Dermis microvascular lymphatic vessel endothelial cell (primary cell): ENCODE measurements around the gene HACD4. TPM values are rescaled to one million over a fixed set of nuclear protein-coding genes. Genes with fewer than 3 reads are reported as not detected.

Source experiments
- DNase-seq, 2 donors: peaks; one replicate each; pipeline versions ENCODE4 v3.0.0 to v3.0.0-alpha.2; 2010; ENCODE audit warnings: low read depth in 2 of 2
- total RNA-seq: library from RNA; depleted of rRNA; stranded (reverse); fragments of >200 nt; gene quantifications from 2 replicates; pipeline ENCODE4 v1.2.1, GENCODE V29; 2014

The HACD4 gene
- total RNA-seq = 0.25 and 0.26 TPM in 2 replicates

DNA sequence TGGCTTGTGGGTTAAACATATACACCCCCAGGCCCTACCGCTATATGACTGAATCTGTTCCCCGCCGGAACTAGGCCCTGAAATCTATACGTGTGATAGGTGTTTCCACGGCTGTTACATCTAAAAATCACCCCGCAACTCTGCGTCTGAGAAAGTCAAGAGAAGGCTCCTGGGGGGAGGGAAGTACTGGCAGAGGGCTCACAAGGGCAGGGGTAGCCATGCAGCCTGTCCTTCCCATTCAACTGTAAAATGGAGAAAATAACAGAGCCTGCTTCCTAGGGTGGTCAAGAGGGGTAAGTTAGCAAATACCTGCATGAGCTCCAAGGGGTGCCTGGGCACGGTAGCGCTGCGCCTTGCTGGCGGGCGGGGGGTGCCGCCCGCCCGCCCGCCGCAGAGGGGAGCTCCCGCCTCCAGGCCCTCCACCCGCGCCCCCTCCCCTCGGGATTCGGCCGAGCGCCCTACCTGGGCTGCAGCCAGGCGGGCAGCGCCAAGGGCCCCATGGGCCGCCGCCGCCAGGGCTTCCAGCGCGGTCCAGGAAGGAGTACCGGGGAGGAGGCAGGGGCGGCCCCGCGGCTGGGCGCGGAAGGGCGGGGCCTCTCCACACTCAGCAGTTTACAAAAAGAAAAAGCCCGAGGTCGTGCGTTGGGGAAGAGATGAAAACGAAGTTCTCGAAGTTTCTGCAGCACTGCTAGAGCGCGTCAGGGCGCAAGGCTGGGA, at the start of gene HACD4:
Gene HACD4 (minus strand): TSS at position 550 of the 717 bp plus-strand sequence. CDS start 50 bp downstream, at position 500.
- DNase-seq = peak in 1 of 2 donors; percentile 7

DNA sequence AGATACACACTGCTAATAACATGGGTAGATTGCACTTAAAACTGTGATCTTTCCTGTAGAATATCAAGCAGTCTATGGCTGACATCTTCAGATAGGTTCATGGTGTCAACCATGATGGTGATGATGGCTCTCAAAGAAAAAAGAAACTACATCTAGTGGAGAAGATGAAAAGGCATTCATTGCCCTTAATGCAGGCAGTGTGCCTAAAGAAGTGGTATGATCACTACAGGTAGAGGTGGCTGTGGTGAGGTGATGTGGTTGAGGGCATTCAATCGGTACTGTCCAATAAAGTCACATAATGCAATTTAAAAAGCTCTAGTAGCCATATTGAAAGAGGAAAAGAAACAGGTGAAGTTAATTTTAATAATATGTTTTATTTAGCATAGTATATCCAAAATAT, 49.4 kb upstream of the HACD4 start:
- no peak for DNase-seq

DNA sequence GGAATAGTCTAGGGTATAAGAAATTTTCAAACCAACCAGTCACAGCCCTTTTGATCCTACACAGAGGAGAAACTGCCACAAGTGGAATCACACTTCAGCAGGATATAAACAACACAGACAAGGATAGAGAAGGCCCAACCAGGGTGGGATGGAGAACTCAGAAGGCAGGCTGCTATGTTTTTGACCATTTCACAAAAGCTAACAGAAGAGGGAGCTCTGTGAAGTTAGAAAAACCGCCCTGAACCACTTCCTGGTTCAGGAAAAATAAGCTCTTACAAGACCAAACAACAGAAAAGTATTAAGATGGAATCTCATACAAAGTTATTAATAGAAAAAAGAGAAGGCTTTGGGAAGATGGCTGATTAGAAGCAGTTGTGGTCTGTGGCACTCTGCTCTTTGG, 47.3 kb upstream of the HACD4 start:
- no peak for DNase-seq

DNA sequence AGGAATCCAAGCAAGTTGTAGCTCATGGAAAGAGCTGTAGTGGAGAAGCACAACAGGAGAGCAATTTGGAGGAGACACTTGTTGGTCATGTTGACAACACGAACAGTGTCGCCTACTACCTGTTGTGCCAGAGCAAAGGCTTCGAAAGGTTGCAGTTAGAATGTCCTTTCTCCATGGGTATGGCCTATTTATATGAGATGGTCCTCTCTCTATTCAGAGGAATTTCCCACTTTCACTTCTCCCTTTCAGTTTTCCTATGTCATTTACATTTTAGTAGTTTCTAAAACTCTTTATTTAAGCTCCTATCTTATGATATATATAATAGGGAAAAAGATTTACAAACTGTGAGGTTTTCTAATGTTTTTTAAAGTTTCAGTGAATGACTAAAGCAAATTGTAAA, 46.3 kb upstream of the HACD4 start, which contains the start of gene IFNB1:
Gene IFNB1 (minus strand): TSS at position 162 of the 400 bp plus-strand sequence. CDS start 73 bp downstream, at position 89.
- DNase-seq = no peak

DNA sequence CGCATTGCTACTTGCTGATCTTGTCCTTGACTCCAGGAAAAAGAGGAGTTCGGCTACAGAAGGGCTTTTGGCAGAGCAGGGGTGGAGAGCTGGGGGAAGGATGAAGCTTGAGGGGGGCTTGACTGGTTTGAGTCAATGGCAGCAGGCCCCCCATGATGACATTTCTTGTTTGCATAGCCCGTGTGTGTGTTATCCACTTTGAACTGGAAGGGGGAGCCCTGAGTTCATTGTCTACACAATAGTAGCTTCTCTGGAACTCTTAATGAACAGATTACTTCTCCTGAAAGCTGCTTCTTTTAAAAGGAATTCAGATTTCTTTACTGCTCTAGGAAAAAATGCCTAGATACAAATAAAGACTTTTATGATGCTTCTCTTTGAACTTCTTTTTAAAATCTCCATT, 44.0 kb upstream of the HACD4 start:
- peak in 1 of 2 donors; percentile 13 for DNase-seq

GRCh38 chr9:21070906-21071305, 39.5 kb upstream of the HACD4 start:
- DNase-seq = no peak

DNA sequence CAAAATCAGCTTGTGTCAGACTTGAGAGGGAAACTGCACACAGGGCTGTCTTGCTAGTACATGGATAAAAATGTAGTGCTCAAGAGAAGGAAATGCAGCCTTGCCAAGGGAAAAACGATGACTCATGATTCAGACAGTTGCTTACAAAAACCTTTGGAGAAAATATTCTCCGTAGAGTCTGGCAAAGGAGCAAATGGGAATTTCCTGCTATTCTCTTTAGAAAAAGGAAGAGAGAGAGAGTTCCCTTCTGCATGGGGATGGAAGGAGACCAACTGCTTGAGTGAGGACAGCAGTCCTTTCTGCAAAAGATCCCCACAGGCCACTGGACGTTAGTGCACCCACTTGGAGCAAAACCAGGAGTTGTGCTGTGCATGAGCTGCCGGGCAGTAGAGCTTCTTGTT, 38.7 kb upstream of the HACD4 start:
- peak in 1 of 2 donors; percentile 92 for DNase-seq

DNA sequence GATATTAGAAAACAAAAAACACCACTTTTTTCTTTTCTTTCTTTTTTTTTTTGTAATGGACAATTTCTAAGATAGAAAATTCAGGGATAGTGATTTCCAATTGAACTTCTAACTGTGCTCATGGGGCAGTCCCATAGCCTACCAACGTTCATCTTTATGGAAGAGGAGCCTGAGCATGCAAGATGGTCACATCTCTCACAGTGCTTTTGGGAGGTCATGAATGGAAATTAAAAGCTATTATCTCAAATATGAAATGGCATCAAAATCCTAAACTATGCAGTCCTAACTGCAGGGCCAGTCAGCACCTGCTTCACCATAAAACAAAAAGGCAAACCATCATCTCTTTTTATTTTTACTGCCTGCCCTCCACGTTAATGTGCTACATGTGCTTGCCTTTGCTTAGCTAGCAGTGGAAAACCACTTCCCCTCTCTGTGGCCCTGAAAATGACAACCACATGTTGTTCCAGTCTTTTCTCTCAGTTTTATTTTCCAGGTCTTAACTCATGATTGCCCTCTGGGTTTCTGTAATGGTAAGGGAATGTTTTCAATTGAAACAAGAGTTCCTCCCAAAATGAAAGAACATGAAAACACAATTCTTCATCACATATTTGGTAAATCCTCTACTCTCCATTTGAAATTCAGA, 29.6 kb upstream of the HACD4 start:
- no peak for DNase-seq

- DNase-seq = peak in 1 of 2 donors; percentile 4
Measured at GRCh38 chr9:21056931-21057330, 25.5 kb upstream of the HACD4 start.

DNA sequence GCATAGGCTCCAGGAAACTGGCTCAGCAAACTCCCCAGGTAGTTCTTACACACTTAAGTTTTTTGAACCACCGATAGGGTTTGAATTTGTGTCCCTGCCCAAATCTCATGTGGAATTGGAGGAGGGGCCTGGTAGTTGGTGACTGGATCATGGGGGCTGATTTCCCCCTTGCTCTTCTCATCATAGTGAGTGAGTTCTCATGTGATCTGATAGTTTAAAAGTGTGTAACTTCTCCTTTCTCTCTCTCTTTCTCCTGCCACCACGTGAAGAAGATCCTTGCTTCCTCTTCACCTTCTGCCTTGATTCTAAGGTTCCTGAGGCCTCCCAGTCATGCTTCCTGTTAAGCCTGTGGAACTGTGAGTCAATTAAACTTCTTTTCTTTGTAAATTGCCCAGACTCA, 22.4 kb upstream of the HACD4 start:
- DNase-seq = no peak

DNA sequence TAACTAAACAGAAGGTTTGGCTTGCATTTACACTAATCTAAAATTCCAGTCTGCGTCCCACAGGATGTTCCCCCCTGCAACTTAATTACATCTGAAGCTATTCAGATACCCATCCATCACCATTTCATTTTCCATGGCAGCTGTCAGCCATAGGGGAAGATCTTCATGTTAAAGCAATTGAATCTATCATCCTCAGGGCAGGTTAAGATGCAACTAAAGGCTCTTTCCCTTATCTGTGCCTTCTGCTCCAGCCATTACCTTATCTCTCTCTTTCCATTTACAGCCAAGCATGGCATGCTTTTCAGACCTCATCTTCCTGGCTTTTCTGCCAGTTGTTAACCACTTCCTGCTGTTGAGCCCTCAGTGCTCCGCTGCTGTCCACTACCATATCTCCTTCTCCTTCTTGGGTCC, 15.8 kb upstream of the HACD4 start:
- DNase-seq = no peak

DNA sequence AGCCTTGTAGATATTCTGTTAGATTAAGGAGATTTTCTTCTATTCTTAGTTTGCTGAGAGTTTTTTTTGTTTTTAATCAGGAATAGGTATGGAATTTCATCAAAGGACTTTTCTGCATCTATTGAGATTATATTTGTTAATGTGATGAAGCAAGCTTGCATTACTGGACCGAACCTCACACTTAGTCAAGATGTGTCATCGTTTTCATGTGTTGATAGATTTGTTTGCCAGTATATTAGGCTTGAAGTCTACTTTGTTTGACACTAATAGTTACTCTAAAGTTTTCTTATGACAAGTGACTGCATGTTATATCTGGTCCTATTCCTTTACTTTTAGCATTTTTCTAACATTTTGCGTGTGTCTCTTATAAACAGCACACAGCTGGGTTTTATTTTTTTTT, 12.4 kb upstream of the HACD4 start:
- no peak for DNase-seq

GRCh38 chr9:21042466-21042865, 11.0 kb upstream of the HACD4 start:
- DNase-seq = no peak

DNA sequence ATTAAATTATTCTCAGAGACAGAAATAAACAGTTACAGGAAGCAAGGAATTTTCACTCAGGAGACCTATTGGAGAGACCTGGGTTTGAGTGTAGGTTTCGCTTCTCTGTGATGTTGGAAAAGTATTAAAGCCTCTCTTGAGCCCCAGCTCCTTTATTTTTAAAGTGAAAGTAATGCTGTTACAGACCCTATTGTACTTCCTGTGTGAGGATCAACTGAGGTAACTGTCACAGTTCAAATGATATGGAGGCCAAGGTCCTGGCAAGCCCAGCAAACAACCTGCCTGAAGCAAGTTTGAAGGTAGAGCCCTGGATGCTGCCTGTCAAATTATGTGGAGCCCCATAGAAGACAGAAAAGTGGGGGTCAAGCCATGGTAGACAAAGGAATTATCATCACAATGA, 7.9 kb upstream of the HACD4 start:
- no peak for DNase-seq

DNA sequence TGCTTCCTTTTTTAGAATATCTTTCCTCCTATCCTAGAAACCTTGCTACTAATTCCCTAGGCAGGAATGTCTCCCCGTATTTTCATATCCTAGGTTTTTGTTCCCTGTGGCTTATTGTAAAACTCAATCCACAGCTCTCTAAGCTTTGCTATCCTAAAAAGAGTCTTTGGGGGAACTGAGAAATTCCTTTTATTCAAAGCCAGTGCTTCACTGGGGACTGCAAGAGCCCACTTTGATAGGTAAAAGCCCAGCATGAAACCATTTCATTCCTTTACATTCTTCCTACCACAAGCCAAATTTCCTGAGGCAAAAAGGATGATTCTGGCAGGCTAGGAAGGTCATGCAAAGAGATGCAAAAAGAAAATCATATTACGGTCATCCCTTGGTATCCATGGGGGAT, 5.8 kb upstream of the HACD4 start:
- DNase-seq = no peak

GRCh38 chr9:21031808-21032183, 356 bp upstream of the HACD4 start:
- DNase-seq = no peak

- peak in 1 of 2 donors; percentile 60 for DNase-seq
Measured at GRCh38 chr9:21030389-21031035, 928 bp downstream of the HACD4 start.

DNA sequence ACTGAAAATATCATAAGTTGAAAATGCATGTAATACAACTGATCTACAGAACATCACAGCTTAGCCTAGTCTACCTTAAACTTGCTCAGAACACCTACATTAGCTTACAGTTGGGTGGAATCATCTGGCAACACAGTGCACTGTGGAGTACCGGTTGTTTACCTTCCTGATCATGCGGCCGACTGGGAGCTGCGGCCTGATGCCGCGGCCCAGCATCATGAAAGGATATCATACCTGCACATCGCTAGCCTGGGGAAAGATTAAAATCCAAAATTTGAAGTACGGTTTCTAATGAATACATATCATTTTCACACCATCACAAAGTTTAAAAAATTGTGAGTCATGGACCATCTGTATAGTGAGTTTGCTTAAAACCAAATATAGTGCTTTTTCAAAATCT, 1.8 kb downstream of the HACD4 start:
- no peak for DNase-seq

DNA sequence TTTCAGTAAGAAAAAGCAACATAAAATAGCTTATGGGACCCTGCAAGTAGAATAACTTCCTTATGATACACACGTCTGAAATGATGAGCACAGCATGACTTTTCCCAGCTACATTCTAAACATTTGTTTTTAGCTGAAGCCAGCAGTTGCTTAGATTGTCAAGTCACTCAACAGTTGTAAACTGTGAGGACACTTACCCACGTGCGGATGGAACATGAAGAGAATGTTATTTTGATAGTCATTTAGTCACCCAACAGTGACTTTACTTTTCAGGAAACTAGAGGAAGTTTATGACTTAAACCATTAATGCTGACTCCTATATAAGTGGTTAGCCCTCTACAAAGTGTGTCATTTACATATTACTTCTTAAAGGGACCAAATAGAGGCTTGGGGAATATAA, 3.0 kb downstream of the HACD4 start:
- DNase-seq = no peak

DNA sequence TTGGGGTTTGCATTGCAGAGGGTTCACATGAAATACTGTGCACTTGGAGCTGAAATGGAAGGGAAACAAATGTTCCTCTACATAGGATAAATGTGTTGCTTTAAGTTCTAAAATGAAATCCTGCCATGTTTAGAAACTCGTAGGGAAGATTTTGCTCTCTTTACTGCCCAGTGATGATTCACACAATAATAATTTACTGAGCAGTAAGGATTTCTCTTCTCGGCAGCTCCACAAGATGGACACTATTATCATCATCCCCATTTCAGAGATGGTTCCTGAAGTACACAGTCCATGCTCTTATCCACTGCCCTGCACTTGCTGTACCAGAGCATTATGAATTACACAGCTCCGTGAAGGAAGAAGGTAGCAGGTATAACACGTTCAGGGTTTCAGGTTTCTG, 4.1 kb downstream of the HACD4 start:
- DNase-seq = no peak

- DNase-seq = no peak
Measured at GRCh38 chr9:21023861-21024260, 7.6 kb downstream of the HACD4 start.

DNA sequence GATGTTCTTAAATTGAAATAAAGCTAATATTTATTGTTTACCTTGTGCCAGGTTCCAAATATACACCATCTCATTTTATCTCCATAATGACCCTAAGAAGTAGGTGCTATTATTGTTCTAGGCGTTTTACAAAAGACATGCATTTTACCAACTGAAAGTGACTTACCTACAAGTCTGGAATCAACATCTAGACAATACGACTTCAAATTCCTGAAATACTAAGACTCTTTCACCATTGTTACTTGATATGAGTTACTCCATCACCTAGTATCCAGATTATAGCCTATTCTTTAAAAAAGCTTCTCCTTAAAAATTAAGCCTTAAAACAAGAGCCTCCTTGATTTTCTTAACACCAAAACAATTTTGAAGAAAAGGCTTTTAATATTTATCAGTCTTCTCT, 13.3 kb downstream of the HACD4 start:
- DNase-seq = no peak
